ENCODE data around the gene PLAC1. TPM values are rescaled to one million over a fixed set of nuclear protein-coding genes. Genes with fewer than 3 reads are reported as not detected.

Gene PLAC1
- total and polyA plus RNA-seq, 2 experiments from 2014 or later = 0.93 to 2.9 TPM

DNA sequence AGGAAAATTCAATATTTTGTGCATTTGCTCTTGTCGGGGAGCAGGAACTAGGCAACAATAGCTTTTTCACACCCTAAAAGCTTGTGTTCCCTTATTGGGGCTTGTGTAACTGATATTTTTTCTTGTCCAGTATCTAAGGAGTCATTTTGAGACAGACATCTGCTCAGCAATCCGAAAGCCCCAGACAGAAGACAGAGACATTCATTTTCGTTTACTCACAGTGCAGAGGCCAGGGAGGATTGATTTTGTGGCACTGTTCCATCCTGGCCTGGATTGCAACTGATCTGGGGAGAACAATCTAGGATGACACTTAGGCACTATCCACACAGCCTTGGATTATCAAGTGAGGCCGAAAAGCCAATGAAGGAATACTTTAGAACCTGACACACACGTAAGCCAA lies 27.4 kb upstream of the PLAC1 start:
- no peaks in the 10 kb centered on the region for H4K20me1 ChIP-seq (ENCODE audit: insufficient read depth, poor library complexity, severe bottlenecking)
- no peaks in the 10 kb centered on the region for H3K36me3 ChIP-seq (replicated peaks; ENCODE audit: insufficient read depth, low read depth)
- no peaks in the 10 kb centered on the region for H3K27me3 ChIP-seq
- WGBS (ENCODE audit: low lambda C conversion rate, missing lambda C conversion rate) = 75% methylated on average over 5 of the region's 5 CpGs
- H2AFZ ChIP-seq = no peak overlapping the region
- TF ChIP-seq EZH2 (IDR thresholded peaks at IDR 0.05; ENCODE audit: borderline replicate concordance) (no peak), EZH2phosphoT487 (IDR thresholded peaks at IDR 0.05; ENCODE audit: low read depth, severe bottlenecking, unreplicated experiment) (no peak)
- TF ChIP-seq, protein P1, sequence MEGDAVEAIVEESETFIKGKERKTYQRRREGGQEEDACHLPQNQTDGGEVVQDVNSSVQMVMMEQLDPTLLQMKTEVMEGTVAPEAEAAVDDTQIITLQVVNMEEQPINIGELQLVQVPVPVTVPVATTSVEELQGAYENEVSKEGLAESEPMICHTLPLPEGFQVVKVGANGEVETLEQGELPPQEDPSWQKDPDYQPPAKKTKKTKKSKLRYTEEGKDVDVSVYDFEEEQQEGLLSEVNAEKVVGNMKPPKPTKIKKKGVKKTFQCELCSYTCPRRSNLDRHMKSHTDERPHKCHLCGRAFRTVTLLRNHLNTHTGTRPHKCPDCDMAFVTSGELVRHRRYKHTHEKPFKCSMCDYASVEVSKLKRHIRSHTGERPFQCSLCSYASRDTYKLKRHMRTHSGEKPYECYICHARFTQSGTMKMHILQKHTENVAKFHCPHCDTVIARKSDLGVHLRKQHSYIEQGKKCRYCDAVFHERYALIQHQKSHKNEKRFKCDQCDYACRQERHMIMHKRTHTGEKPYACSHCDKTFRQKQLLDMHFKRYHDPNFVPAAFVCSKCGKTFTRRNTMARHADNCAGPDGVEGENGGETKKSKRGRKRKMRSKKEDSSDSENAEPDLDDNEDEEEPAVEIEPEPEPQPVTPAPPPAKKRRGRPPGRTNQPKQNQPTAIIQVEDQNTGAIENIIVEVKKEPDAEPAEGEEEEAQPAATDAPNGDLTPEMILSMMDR (IDR thresholded peaks at IDR 0.05; ENCODE audit: poor library complexity) = no peak
- H3K9me3 ChIP-seq (ENCODE audit: low read depth) = no peaks in the 10 kb centered on the region
- H3K79me2 ChIP-seq = no peaks in the 10 kb centered on the region
- no peak overlapping the region for H3K4me3 ChIP-seq
- H3K4me1 ChIP-seq (ENCODE audit: insufficient read depth) = no peaks in the 10 kb centered on the region
- no peak for DNase-seq (ENCODE audit: low spot score)
- no peak overlapping the region for H3K27ac ChIP-seq
- no peak overlapping the region for H3K4me2 ChIP-seq
- no peaks in the 10 kb centered on the region for H3K9me2 ChIP-seq (replicated peaks; ENCODE audit: insufficient read depth)

- no peak overlapping the region for H3K27ac ChIP-seq
- WGBS (ENCODE audit: low lambda C conversion rate, missing lambda C conversion rate) = 75% methylated on average over 1 of the region's 1 CpG
- H3K9me2 ChIP-seq (replicated peaks; ENCODE audit: insufficient read depth) = no peaks in the 10 kb centered on the region
- no peak overlapping the region for H3K4me2 ChIP-seq
- TF ChIP-seq EZH2phosphoT487 (IDR thresholded peaks at IDR 0.05; ENCODE audit: low read depth, severe bottlenecking, unreplicated experiment) (no peak), EZH2 (IDR thresholded peaks at IDR 0.05; ENCODE audit: borderline replicate concordance) (no peak)
- TF ChIP-seq, protein P1 (IDR thresholded peaks at IDR 0.05; ENCODE audit: poor library complexity) = no peak
- no peak for DNase-seq (ENCODE audit: low spot score)
- no peak overlapping the region for H2AFZ ChIP-seq
- H3K36me3 ChIP-seq (replicated peaks; ENCODE audit: insufficient read depth, low read depth) = no peaks in the 10 kb centered on the region
- H4K20me1 ChIP-seq (ENCODE audit: insufficient read depth, poor library complexity, severe bottlenecking) = no peaks in the 10 kb centered on the region
- no peaks in the 10 kb centered on the region for H3K9me3 ChIP-seq (ENCODE audit: low read depth)
- H3K4me3 ChIP-seq = no peak overlapping the region
- H3K79me2 ChIP-seq = no peaks in the 10 kb centered on the region
- H3K4me1 ChIP-seq (ENCODE audit: insufficient read depth) = no peaks in the 10 kb centered on the region
- no peaks in the 10 kb centered on the region for H3K27me3 ChIP-seq
Measured at GRCh38 chrX:134684956-134685355, 26.7 kb upstream of the PLAC1 start.

- no peak overlapping the region for H3K4me3 ChIP-seq
- no peak overlapping the region for H2AFZ ChIP-seq
- H3K9me2 ChIP-seq (replicated peaks; ENCODE audit: insufficient read depth) = no peaks in the 10 kb centered on the region
- DNase-seq (ENCODE audit: low spot score) = no peak
- H4K20me1 ChIP-seq (ENCODE audit: insufficient read depth, poor library complexity, severe bottlenecking) = no peaks in the 10 kb centered on the region
- H3K27me3 ChIP-seq = no peaks in the 10 kb centered on the region
- TF ChIP-seq EZH2phosphoT487 (IDR thresholded peaks at IDR 0.05; ENCODE audit: low read depth, severe bottlenecking, unreplicated experiment) (no peak), EZH2 (IDR thresholded peaks at IDR 0.05; ENCODE audit: borderline replicate concordance) (no peak)
- TF ChIP-seq, protein P1 (IDR thresholded peaks at IDR 0.05; ENCODE audit: poor library complexity) = no peak
- no peaks in the 10 kb centered on the region for H3K4me1 ChIP-seq (ENCODE audit: insufficient read depth)
- H3K27ac ChIP-seq = no peak overlapping the region
- no peaks in the 10 kb centered on the region for H3K79me2 ChIP-seq
- H3K36me3 ChIP-seq (replicated peaks; ENCODE audit: insufficient read depth, low read depth) = no peaks in the 10 kb centered on the region
- WGBS (ENCODE audit: low lambda C conversion rate, missing lambda C conversion rate) = 63% methylated on average over 3 of the region's 3 CpGs
- H3K9me3 ChIP-seq (ENCODE audit: low read depth) = no peaks in the 10 kb centered on the region
- no peak overlapping the region for H3K4me2 ChIP-seq
Measured at GRCh38 chrX:134683351-134684005, 25.2 kb upstream of the PLAC1 start.
